B cell (primary cell): ENCODE measurements around the gene TCF7L2. TPM values are rescaled to one million over a fixed set of nuclear protein-coding genes. Genes with fewer than 3 reads are reported as not detected.

Experiments used
- ATAC-seq: fragments of 200-7000 bp; cut with Tn5 transposase; one replicate; pipeline ENCODE4 v1.10.0; 2021; ENCODE audit warnings: low read depth, mild to moderate bottlenecking, moderate number of reproducible peaks, moderate library complexity
- CTCF ChIA-PET: fragments of 350-600 bp; sonication (Branson Sonifier 250); formaldehyde crosslinking; loops from one replicate; lab custom pipeline; 2021; ENCODE audit warnings: antibody characterized with exemption, inconsistent platforms; lab: Charles Lee
- POLR2A ChIA-PET: fragments of 350-600 bp; sonication (Branson Sonifier 250); formaldehyde crosslinking; loops from one replicate; lab custom pipeline; 2021; ENCODE audit warnings: antibody characterized with exemption; lab: Charles Lee
- DNase-seq: peaks from one replicate; pipeline ENCODE4 v3.0.0; 2013
- H2AFZ ChIP-seq: 2 replicates; pipeline ENCODE4 v1.6.1; 2012; ENCODE audit warnings: mild to moderate bottlenecking, low read depth, low read length; ENCODE audit not compliant: insufficient read depth, poor library complexity, severe bottlenecking
- H3K27ac ChIP-seq, 2 donors: 1 replicate in 1 of 2; 2 replicates in 1 of 2; pipeline ENCODE4 v1.5.1; 2012 to 2013; ENCODE audit warnings: low read length in 2 of 2, mild to moderate bottlenecking in 2 of 2, moderate library complexity in 1 of 2
- H3K27me3 ChIP-seq, 4 experiments: fragments of 200-600 bp in 1 of 4; sonication (generic) in 1 of 4; replicated peaks in 1 of 4; 1 replicate in 2 of 4; 2 replicates in 2 of 4; pipeline versions ENCODE4 v1.6.1 to v1.7.0; 2013 to 2016; ENCODE audit warnings: low read length in 3 of 4, mild to moderate bottlenecking in 2 of 4, mixed read lengths in 1 of 4, moderate library complexity in 1 of 4; ENCODE audit not compliant: insufficient read depth in 4 of 4, control insufficient read depth in 3 of 4; ENCODE audit errors: control extremely low read depth in 1 of 4
- H3K36me3 ChIP-seq, 2 experiments: replicated peaks in 1 of 2; 1 replicate in 1 of 2; 2 replicates in 1 of 2; pipeline versions ENCODE4 v1.6.1 to v1.7.1; 2013; ENCODE audit warnings: low read length in 1 of 2; ENCODE audit not compliant: insufficient read depth in 2 of 2, control insufficient read depth in 1 of 2; ENCODE audit errors: control extremely low read depth in 1 of 2, extremely low read depth in 1 of 2
- H3K4me1 ChIP-seq, 2 donors: fragments of 200-600 bp in 1 of 2; sonication (generic) in 1 of 2; 1 replicate in 1 of 2; 2 replicates in 1 of 2; pipeline versions ENCODE4 v1.5.1 to v1.6.1; 2013 to 2017; ENCODE audit warnings: low read length in 2 of 2; ENCODE audit not compliant: control insufficient read depth in 2 of 2, insufficient read depth in 2 of 2
- H3K4me2 ChIP-seq: replicated peaks from 2 replicates; pipeline ENCODE3; 2012; ENCODE audit warnings: mild to moderate bottlenecking, low read depth, low read length; ENCODE audit not compliant: poor library complexity, severe bottlenecking
- H3K4me3 ChIP-seq, 5 experiments: fragments of 200-600 bp in 1 of 5; sonication (generic) in 1 of 5; 1 replicate in 3 of 5; 2 replicates in 2 of 5; pipeline versions ENCODE4 v1.5.1 to v1.7.0; 2011 to 2016; ENCODE audit warnings: low read length in 4 of 5, mild to moderate bottlenecking in 4 of 5, low read depth in 2 of 5, control low read depth in 1 of 5, moderate library complexity in 1 of 5; ENCODE audit not compliant: insufficient read depth in 1 of 5; ENCODE audit errors: control extremely low read depth in 1 of 5, extremely low read depth in 1 of 5
- H3K79me2 ChIP-seq: fragments of 200-600 bp; sonication (generic); one replicate; pipeline ENCODE4 v1.6.0; 2016; ENCODE audit warnings: low read length; ENCODE audit not compliant: control insufficient read depth, insufficient read depth
- H3K9ac ChIP-seq: fragments of 200-600 bp; sonication (generic); 2 replicates; pipeline ENCODE4 v1.6.1; 2017; ENCODE audit warnings: mild to moderate bottlenecking, low read length, moderate library complexity
- H3K9me3 ChIP-seq, 3 donors: one replicate each; pipeline versions ENCODE4 v1.6.1 to v1.7.1; 2013; ENCODE audit warnings: low read length in 2 of 3; ENCODE audit not compliant: control insufficient read depth in 2 of 3, insufficient read depth in 1 of 3; ENCODE audit errors: control extremely low read depth in 1 of 3
- H4K20me1 ChIP-seq: 2 replicates; pipeline ENCODE4 v1.6.0; 2012; ENCODE audit warnings: mild to moderate bottlenecking, low read length; ENCODE audit not compliant: insufficient read depth, control insufficient read depth, poor library complexity, severe bottlenecking
- H3K27ac Mint-ChIP-seq: one replicate; pipeline ENCODE4 v1.8.0; 2021; ENCODE audit warnings: mixed read lengths
- H3K27me3 Mint-ChIP-seq: one replicate; pipeline ENCODE4 v1.8.0; 2021; ENCODE audit warnings: mixed read lengths
- H3K4me1 Mint-ChIP-seq: one replicate; pipeline ENCODE4 v1.8.0; 2021; ENCODE audit warnings: mixed read lengths
- H3K4me3 Mint-ChIP-seq: one replicate; pipeline ENCODE4 v1.8.0; 2021; ENCODE audit warnings: mixed read lengths
- H3K9me3 Mint-ChIP-seq: one replicate; pipeline ENCODE4 v1.8.0; 2022; ENCODE audit warnings: mixed read lengths; ENCODE audit not compliant: insufficient read depth
- CTCF ChIP-seq: fragments of 200-600 bp; IDR thresholded peaks from one replicate; pipeline ENCODE4 v1.8.0; 2022; ENCODE audit warnings: antibody characterized with exemption, mild to moderate bottlenecking
- EZH2 ChIP-seq: IDR thresholded peaks from 2 replicates; pipeline ENCODE4 v1.6.1; 2012; ENCODE audit warnings: borderline replicate concordance, low read depth, mild to moderate bottlenecking, moderate library complexity, low read length; ENCODE audit not compliant: insufficient read depth, poor library complexity, severe bottlenecking
- WGBS: methylation state at CpG from one replicate; pipeline ENCODE4 v1.1.5; 2013; ENCODE audit warnings: missing lambda C conversion rate; ENCODE audit not compliant: insufficient coverage; 5-methylcytosine and 5-hydroxymethylcytosine counted together
- intact Hi-C: fragments of 100-400 bp; cut with micrococcal nuclease; formaldehyde crosslinking; loops from one replicate; pipeline ENCODE4 v1.10.0; 2022
- polyA plus RNA-seq: library from polyadenylated mRNA; depleted of rRNA; stranded (reverse); fragments of >200 nt; gene quantifications from 2 replicates; pipeline ENCODE4 v1.2.3, GENCODE V29; 2012
- total RNA-seq, 2 donors: library from RNA; stranded (reverse); fragments of 120-200 nt in 1 of 2; gene quantifications; 1 replicate in 1 of 2; 2 replicates in 1 of 2; pipeline versions ENCODE4 v1.2.3 to v1.2.4, GENCODE V29; 2013 to 2022

TCF7L2 gene
- total and polyA plus RNA-seq, 2 donors (not counting 1 experiment from before 2014, with no cell fraction given): 0.48 to 1.1 TPM

- Histone ChIP-seq H3K9me3 (no peaks in the 10 kb centered on the region), H2AFZ (no peak overlapping the region), H3K4me2 (no peak overlapping the region), H3K36me3 (no peaks in the 10 kb centered on the region), H4K20me1 (no peaks in the 10 kb centered on the region), H3K79me2 (no peaks in the 10 kb centered on the region), H3K27me3 (peaks cover 0 to 18% (median 16%) of the 10 kb centered on the region in 4 experiments), H3K27ac (no peak overlapping the region), H3K4me1 (peaks cover 0 to 4% of the 10 kb centered on the region in 2 donors), H3K4me3 (no peak overlapping the region), H3K9ac (no peak overlapping the region)
- intact Hi-C loops: no loop called here
- DNase-seq: no peak
- H3K27me3 Mint-ChIP-seq: peaks cover 60% of the 10 kb centered on the region
- no peak for ATAC-seq
- H3K4me3 Mint-ChIP-seq: no peak overlapping the region
- POLR2A ChIA-PET: no interaction called here
- 81% methylated on average over 8 of the region's 11 CpGs for WGBS
- CTCF ChIA-PET: no interaction called here
- no peak for TF ChIP-seq EZH2
- TF ChIP-seq CTCF: no peak
- H3K4me1 Mint-ChIP-seq: peaks cover 5% of the 10 kb centered on the region
- H3K27ac Mint-ChIP-seq: no peak overlapping the region
- no peaks in the 10 kb centered on the region for H3K9me3 Mint-ChIP-seq
These were observed 178.5 kb downstream of the TCF7L2 start for GRCh38 chr10:113128450-113129070.

GRCh38 chr10:113129117-113129516 lies 179.1 kb downstream of the TCF7L2 start:
- intact Hi-C loops: no loop called here

More at GRCh38 chr10:113129117-113129516, 179.1 kb downstream of the TCF7L2 start:
- H4K20me1 ChIP-seq: no peaks in the 10 kb centered on the region
- H3K4me1 ChIP-seq: peaks cover 0 to 4% of the 10 kb centered on the region in 2 donors
- H3K79me2 ChIP-seq: no peaks in the 10 kb centered on the region
- peaks cover 0 to 17% (median 15%) of the 10 kb centered on the region in 4 experiments for H3K27me3 ChIP-seq
- H3K4me1 Mint-ChIP-seq: peaks cover 5% of the 10 kb centered on the region
- peaks cover 55% of the 10 kb centered on the region for H3K27me3 Mint-ChIP-seq
- no peak overlapping the region for H3K9ac ChIP-seq
- H3K9me3 ChIP-seq: no peaks in the 10 kb centered on the region
- DNase-seq (no peak), ATAC-seq (no peak)
- H3K4me3 ChIP-seq: no peak overlapping the region
- H3K4me3 Mint-ChIP-seq: no peak overlapping the region
- no peak overlapping the region for H3K4me2 ChIP-seq
- WGBS: 100% methylated on average over 2 of the region's 7 CpGs
- H2AFZ ChIP-seq: no peak overlapping the region
- POLR2A ChIA-PET: no interaction called here
- H3K36me3 ChIP-seq: no peaks in the 10 kb centered on the region
- no peaks in the 10 kb centered on the region for H3K9me3 Mint-ChIP-seq
- no peak overlapping the region for H3K27ac ChIP-seq
- CTCF ChIA-PET: no interaction called here
- H3K27ac Mint-ChIP-seq: no peak overlapping the region
- TF ChIP-seq CTCF (no peak), EZH2 (no peak)
